Upper lobe of left lung (tissue), 4 donors: ENCODE results near the gene IL12B.
"Not testable (repeated sequence)": the region's sequence is repeated elsewhere in the genome, so short reads cannot be mapped to it uniquely, and the experiment has no call there.

Experiments used
- CTCF ChIP-seq, 6 experiments: fragments of 450-650 bp in 4 of 6; fragments of 200-600 bp in 2 of 6; sonication (generic) in 2 of 6; IDR thresholded peaks; one replicate each; pipeline ENCODE4 v1.5.1; 2016 to 2019; ENCODE audit warnings: antibody characterized with exemption in 6 of 6
- EP300 ChIP-seq, 4 donors: sonication (generic); formaldehyde crosslinking; IDR thresholded peaks; one replicate each; pipeline ENCODE4 v1.5.1; 2017; ENCODE audit warnings: antibody characterized with exemption in 4 of 4, control low read depth in 2 of 4
- POLR2A ChIP-seq, 4 donors: fragments of 450-650 bp; IDR thresholded peaks; one replicate each; pipeline ENCODE4 v1.5.1; 2016 to 2017; ENCODE audit warnings: antibody characterized with exemption in 4 of 4, mild to moderate bottlenecking in 2 of 4
- POLR2AphosphoS5 ChIP-seq, 2 donors: sonication (generic); formaldehyde crosslinking; IDR thresholded peaks; one replicate each; pipeline ENCODE4 v1.5.1; 2017; ENCODE audit warnings: antibody characterized with exemption in 2 of 2

- TF ChIP-seq CTCF, POLR2A, POLR2AphosphoS5, EP300 (IDR thresholded peaks at IDR 0.05): not testable (repeated sequence)
These were observed 37.6 kb upstream of the IL12B start for GRCh38 chr5:159367866-159368265.
